SU-DHL-6 (cell line): ENCODE data around the gene OR4X2.

Experiments used
- H2AFZ ChIP-seq: fragments of 200-600 bp; sonication (generic); 2 replicates; pipeline ENCODE4 v1.6.1; 2014; ENCODE audit warnings: low read depth, mild to moderate bottlenecking, moderate library complexity, mixed read lengths, antibody characterized with exemption, low read length; ENCODE audit not compliant: severe bottlenecking
- H3F3A ChIP-seq: fragments of 200-600 bp; shearing (Covaris generic); 2 replicates; pipeline ENCODE4 v1.6.0; 2016; ENCODE audit warnings: antibody characterized with exemption, mild to moderate bottlenecking; ENCODE audit not compliant: insufficient read depth
- H3K27ac ChIP-seq: fragments of 200-600 bp; sonication (generic); 2 replicates; pipeline ENCODE4 v1.5.1; 2016; ENCODE audit warnings: low read depth, mild to moderate bottlenecking, low read length, moderate library complexity, mixed read lengths
- H3K27me3 ChIP-seq: fragments of 200-600 bp; sonication (generic), shearing (Covaris generic); 2 replicates; pipeline ENCODE4 v1.6.0; 2014; ENCODE audit warnings: mild to moderate bottlenecking, low read length
- H3K36me3 ChIP-seq: fragments of 200-600 bp; sonication (generic); 2 replicates; pipeline ENCODE4 v1.6.1; 2014; ENCODE audit warnings: mild to moderate bottlenecking, low read length, mixed read lengths
- H3K4me2 ChIP-seq: fragments of 300-600, 200-600 bp; shearing (Covaris generic), sonication (generic); 2 replicates; pipeline ENCODE4 v1.6.0; 2014; ENCODE audit warnings: low read length, low read depth, mild to moderate bottlenecking; ENCODE audit not compliant: poor library complexity, severe bottlenecking
- H3K4me3 ChIP-seq: fragments of 200-600 bp; sonication (generic); 2 replicates; pipeline ENCODE4 v1.5.1; 2014; ENCODE audit warnings: antibody characterized with exemption, low read length, mild to moderate bottlenecking, mixed read lengths; ENCODE audit not compliant: insufficient read depth, poor library complexity, severe bottlenecking
- H3K79me2 ChIP-seq: fragments of 200-600 bp; sonication (generic); 2 replicates; pipeline ENCODE4 v1.6.1; 2014; ENCODE audit warnings: mild to moderate bottlenecking, low read length, moderate library complexity; ENCODE audit not compliant: insufficient read depth
- H3K9ac ChIP-seq: fragments of 200-600 bp; sonication (generic); 2 replicates; pipeline ENCODE4 v1.7.0; 2014; ENCODE audit warnings: mild to moderate bottlenecking, low read length
- H3K9me2 ChIP-seq: fragments of 200-600 bp; sonication (generic); replicated peaks from 2 replicates; pipeline ENCODE4 v1.6.1; 2014; ENCODE audit warnings: low read length; ENCODE audit not compliant: insufficient read depth
- H3K9me3 ChIP-seq: fragments of 200-600 bp; sonication (generic); 2 replicates; pipeline ENCODE4 v1.6.1; 2014; ENCODE audit warnings: low read length, mixed read lengths; ENCODE audit not compliant: insufficient read depth
- H4K20me1 ChIP-seq: fragments of 200-600 bp; sonication (generic); 2 replicates; pipeline ENCODE4 v1.6.1; 2014; ENCODE audit warnings: low read depth, mild to moderate bottlenecking, antibody characterized with exemption, low read length, moderate library complexity, mixed read lengths
- EZH2phosphoT487 ChIP-seq: fragments of 200-600 bp; sonication (generic), shearing (Covaris generic); conservative IDR thresholded peaks from 2 replicates; pipeline ENCODE4 v1.6.1; 2018; ENCODE audit warnings: mild to moderate bottlenecking, antibody characterized with exemption, low read length, moderate library complexity, mixed read lengths
- TF ChIP-seq, protein P1 (sequence below): fragments of 200-600 bp; sonication (generic); IDR thresholded peaks from one replicate; pipeline ENCODE4 v1.5.1; 2017; ENCODE audit warnings: antibody characterized with exemption, mild to moderate bottlenecking, low read length, moderate library complexity; ENCODE audit not compliant: insufficient read depth, poor library complexity, severe bottlenecking

The OR4X2 gene

DNA sequence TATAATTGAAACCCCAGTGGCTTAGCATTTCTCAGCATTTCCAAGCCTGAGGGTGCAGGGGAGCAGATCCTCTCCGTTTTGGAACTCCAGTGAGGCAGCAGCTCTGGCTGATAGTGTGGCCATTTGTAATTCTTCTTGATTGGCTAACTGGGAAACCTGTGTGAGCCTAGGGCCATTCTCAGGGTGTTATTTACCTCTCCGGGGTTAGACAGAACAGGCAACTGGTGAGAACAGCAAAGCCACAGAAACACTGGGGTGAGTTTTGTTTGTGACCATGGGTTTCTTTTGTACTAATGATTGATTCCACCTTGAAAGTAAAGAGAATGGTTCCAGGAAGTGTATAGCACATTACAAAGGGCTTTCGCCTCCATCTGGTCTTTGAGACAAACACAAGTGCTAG, 2.4 kb upstream of the OR4X2 start:
- no peaks in the 10 kb centered on the region for H3F3A ChIP-seq
- no peaks in the 10 kb centered on the region for H3K79me2 ChIP-seq
- no peak overlapping the region for H3K4me2 ChIP-seq
- no peak overlapping the region for H2AFZ ChIP-seq
- no peaks in the 10 kb centered on the region for H3K9me3 ChIP-seq
- no peaks in the 10 kb centered on the region for H3K9me2 ChIP-seq
- no peak overlapping the region for H3K4me3 ChIP-seq
- H3K9ac ChIP-seq, result no peak overlapping the region
- no peaks in the 10 kb centered on the region for H3K27me3 ChIP-seq
- no peaks in the 10 kb centered on the region for H3K36me3 ChIP-seq
- no peaks in the 10 kb centered on the region for H4K20me1 ChIP-seq
- H3K27ac ChIP-seq, result no peak overlapping the region
- TF ChIP-seq, protein P1, sequence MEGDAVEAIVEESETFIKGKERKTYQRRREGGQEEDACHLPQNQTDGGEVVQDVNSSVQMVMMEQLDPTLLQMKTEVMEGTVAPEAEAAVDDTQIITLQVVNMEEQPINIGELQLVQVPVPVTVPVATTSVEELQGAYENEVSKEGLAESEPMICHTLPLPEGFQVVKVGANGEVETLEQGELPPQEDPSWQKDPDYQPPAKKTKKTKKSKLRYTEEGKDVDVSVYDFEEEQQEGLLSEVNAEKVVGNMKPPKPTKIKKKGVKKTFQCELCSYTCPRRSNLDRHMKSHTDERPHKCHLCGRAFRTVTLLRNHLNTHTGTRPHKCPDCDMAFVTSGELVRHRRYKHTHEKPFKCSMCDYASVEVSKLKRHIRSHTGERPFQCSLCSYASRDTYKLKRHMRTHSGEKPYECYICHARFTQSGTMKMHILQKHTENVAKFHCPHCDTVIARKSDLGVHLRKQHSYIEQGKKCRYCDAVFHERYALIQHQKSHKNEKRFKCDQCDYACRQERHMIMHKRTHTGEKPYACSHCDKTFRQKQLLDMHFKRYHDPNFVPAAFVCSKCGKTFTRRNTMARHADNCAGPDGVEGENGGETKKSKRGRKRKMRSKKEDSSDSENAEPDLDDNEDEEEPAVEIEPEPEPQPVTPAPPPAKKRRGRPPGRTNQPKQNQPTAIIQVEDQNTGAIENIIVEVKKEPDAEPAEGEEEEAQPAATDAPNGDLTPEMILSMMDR, result no peak
- no peak for TF ChIP-seq EZH2phosphoT487

DNA sequence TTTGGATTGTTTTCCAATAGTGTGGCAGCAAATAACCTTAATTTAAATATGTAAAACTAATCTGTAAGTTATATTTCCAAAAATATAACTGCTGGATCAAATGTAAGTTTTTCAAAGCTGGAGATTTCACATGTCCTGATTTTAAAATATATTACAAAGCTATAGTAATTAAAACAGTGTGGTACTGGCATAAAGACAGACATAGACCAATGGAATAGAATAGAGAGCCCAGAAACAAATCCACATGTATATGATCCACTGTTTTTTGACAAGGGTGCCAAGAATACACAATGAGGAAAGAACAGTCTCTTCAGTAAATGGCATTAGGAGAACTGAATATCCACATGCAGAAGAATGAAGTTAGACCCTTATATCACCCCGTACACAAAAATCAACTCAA, 4.0 kb downstream of the OR4X2 start:
- H2AFZ ChIP-seq, result no peak overlapping the region
- H3K79me2 ChIP-seq, result no peaks in the 10 kb centered on the region
- H3K9me3 ChIP-seq, result peaks cover 5% of the 10 kb centered on the region; the same call in 1 of the 2 replicates
- H3K4me3 ChIP-seq, result no peak overlapping the region
- H3K27me3 ChIP-seq, result no peaks in the 10 kb centered on the region; the same call in 1 of the 2 replicates
- H3F3A ChIP-seq, result no peaks in the 10 kb centered on the region
- no peak overlapping the region for H3K4me2 ChIP-seq
- H3K9ac ChIP-seq, result no peak overlapping the region
- H4K20me1 ChIP-seq, result no peaks in the 10 kb centered on the region
- H3K9me2 ChIP-seq, result no peaks in the 10 kb centered on the region
- TF ChIP-seq, protein P1, result no peak
- no peak for TF ChIP-seq EZH2phosphoT487
- no peaks in the 10 kb centered on the region for H3K36me3 ChIP-seq
- no peak overlapping the region for H3K27ac ChIP-seq

DNA sequence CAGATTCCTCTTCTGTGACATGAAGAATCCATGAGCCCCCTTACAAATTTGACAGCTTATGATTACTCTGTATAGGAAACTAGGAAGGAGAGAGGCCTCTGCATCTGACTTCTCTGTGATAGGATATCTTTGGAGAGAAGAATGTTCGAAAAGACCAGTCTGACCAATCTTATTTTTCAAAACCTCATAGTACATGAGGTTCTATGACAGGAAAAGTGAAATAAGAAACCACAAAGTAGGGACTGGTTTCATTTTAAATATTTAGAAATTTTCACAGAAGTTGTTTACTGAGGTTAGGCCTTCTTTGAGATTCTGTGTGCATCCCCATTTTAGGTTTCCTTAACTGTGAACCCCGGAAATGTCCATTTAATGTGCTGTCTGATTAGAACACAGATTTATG, 16.7 kb downstream of the OR4X2 start:
- Histone ChIP-seq H3F3A (no peaks in the 10 kb centered on the region), H3K36me3 (no peaks in the 10 kb centered on the region), H3K79me2 (no peaks in the 10 kb centered on the region), H3K27me3 (no peaks in the 10 kb centered on the region), H3K4me3 (no peak overlapping the region), H3K9me2 (no peaks in the 10 kb centered on the region), H4K20me1 (no peaks in the 10 kb centered on the region), H3K27ac (no peak overlapping the region), H3K9ac (no peak overlapping the region), H2AFZ (no peak overlapping the region), H3K9me3 (no peaks in the 10 kb centered on the region), H3K4me2 (no peak overlapping the region)
- no peak for TF ChIP-seq EZH2phosphoT487
- TF ChIP-seq, protein P1, result no peak

DNA sequence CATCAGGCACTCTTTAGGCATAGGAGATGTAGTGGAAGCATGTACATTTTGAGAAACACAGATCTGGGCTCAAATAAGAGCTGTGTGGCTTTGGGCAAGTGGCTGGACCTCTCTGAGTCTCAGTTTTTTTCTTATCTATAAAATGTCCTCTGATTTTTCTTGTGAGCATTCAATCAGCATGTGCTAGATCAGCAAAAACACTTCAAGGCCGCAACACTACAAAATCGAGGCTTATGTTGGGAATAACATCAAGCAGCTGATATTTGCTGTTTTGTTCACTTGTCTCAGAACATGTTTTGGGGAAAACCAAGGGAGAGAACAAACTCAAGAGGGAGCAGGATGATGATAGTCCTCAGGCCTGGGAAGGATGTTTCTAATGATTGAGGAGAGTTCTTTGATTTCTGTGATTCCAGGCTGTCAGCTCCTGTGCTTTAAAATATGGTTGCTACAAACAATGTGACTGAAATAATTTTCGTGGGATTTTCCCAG, 18.6 kb downstream of the OR4X2 start, which contains the start of gene OR4X1:
Gene OR4X1 (plus strand): TSS at position 439 of the 489 bp plus-strand sequence. CDS start 0 bp downstream, at position 439.
- H3K79me2 ChIP-seq, result no peaks in the 10 kb centered on the region
- no peaks in the 10 kb centered on the region for H3K36me3 ChIP-seq
- H3K9ac ChIP-seq, result no peak within 1 kb of the TSS
- no peaks in the 10 kb centered on the region for H3K9me3 ChIP-seq
- no peak within 1 kb of the TSS for H3K4me3 ChIP-seq
- H3K27ac ChIP-seq, result no peak within 1 kb of the TSS
- no peaks in the 10 kb centered on the region for H3K27me3 ChIP-seq
- TF ChIP-seq, protein P1, result no peak
- no peak for TF ChIP-seq EZH2phosphoT487
- H4K20me1 ChIP-seq, result no peaks in the 10 kb centered on the region
- H3F3A ChIP-seq, result no peaks in the 10 kb centered on the region
- no peaks in the 10 kb centered on the region for H3K9me2 ChIP-seq
- no peak within 1 kb of the TSS for H2AFZ ChIP-seq
- H3K4me2 ChIP-seq, result no peak within 1 kb of the TSS
